Measurements from ENCODE around the gene C6orf89.

Gene C6orf89

DNA sequence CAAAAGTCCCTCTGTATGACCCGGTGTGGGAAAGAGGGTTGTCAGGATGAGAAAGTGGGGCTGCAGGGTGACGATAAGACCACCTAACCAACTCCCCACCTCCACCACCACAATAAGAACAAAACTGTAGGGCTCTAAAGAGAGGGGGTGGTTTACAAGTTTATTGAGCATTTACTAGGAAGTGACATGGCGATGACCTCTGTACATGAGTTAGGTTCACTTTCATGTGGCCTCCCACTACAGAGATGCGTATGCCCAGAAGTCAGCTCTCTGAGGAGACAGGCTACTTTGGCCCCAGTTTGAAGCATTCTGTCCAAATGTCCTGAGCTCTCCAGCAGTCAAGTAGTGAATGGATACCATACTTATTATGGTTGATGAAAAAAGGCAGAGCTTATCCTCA lies 40.1 kb downstream of the C6orf89 start:
- no peaks in the 10 kb centered on the region for H3F3A ChIP-seq (ENCODE audit: insufficient read depth, low read length)
- H3K4me1 ChIP-seq (ENCODE audit: insufficient read depth, low read length, severe bottlenecking), result no peaks in the 10 kb centered on the region
- H4K20me1 ChIP-seq (ENCODE audit: insufficient read depth, low read length), result no peaks in the 10 kb centered on the region
- no peaks in the 10 kb centered on the region for H3K79me2 ChIP-seq (ENCODE audit: insufficient read depth, low read length)
- no peak overlapping the region for H3K27ac ChIP-seq (ENCODE audit: low read depth, low read length, poor library complexity, severe bottlenecking)
- H3K4me2 ChIP-seq (ENCODE audit: low read length), result no peak overlapping the region
- no peaks in the 10 kb centered on the region for H3K27me3 ChIP-seq (ENCODE audit: insufficient read depth, low read length)
- H3K9me2 ChIP-seq (ENCODE audit: low read depth, low read length), result no peaks in the 10 kb centered on the region
- H3K9me3 ChIP-seq (ENCODE audit: low read length), result no peaks in the 10 kb centered on the region
- H3K4me3 ChIP-seq (ENCODE audit: low read depth, low read length, poor library complexity, severe bottlenecking), result no peak overlapping the region
- no peak overlapping the region for H2AFZ ChIP-seq (ENCODE audit: low read length)
- no peak for TF ChIP-seq EZH2 (IDR thresholded peaks at IDR 0.05; ENCODE audit: borderline replicate concordance, low read length)
- TF ChIP-seq, protein P1, sequence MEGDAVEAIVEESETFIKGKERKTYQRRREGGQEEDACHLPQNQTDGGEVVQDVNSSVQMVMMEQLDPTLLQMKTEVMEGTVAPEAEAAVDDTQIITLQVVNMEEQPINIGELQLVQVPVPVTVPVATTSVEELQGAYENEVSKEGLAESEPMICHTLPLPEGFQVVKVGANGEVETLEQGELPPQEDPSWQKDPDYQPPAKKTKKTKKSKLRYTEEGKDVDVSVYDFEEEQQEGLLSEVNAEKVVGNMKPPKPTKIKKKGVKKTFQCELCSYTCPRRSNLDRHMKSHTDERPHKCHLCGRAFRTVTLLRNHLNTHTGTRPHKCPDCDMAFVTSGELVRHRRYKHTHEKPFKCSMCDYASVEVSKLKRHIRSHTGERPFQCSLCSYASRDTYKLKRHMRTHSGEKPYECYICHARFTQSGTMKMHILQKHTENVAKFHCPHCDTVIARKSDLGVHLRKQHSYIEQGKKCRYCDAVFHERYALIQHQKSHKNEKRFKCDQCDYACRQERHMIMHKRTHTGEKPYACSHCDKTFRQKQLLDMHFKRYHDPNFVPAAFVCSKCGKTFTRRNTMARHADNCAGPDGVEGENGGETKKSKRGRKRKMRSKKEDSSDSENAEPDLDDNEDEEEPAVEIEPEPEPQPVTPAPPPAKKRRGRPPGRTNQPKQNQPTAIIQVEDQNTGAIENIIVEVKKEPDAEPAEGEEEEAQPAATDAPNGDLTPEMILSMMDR (IDR thresholded peaks at IDR 0.05; ENCODE audit: low read length), result no peak
- H3K9ac ChIP-seq (ENCODE audit: low read length), result no peak overlapping the region
- peaks cover 28% of the 10 kb centered on the region for H3K36me3 ChIP-seq (ENCODE audit: insufficient read depth, low read length)

DNA sequence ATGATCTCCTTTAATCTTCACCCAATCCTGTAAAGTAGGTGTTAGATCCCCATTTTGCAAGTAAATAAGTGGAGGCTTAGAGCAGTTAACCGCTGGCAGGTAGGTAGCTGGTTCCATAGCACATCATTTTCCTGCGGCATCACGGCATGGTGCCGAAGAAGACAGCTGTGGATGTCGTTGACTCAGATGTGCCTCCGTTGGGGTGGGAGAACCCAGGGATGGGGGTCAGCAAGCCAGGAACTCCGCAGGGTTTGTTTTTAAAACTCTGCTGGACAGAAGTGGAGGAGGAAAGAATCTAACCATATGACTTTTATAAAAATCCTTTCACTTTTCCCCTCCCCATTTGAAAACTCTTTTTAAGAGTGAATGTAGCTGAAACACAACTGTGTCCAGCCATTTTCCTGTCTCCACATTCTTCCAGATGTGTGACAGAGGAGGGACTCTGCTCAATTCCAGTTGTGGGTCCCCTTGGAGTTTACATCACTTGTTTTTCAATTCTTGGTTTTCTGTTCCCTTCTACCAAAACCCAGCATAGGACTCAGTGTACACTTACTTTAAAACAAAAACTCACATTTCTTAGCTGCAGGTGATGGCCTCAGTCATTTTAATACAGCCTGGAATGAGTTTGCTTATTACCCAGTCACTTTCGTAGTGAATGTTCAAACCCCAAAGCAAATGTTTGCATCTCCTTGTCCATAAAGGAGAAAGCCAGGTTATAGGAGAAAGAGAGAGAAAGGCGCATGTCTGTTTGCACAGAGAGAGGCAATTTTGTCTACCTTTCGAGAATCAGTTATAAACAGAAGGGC lies 41.2 kb downstream of the C6orf89 start:
- H3K4me2 ChIP-seq (ENCODE audit: low read length), result no peak overlapping the region
- no peaks in the 10 kb centered on the region for H4K20me1 ChIP-seq (ENCODE audit: insufficient read depth, low read length)
- no peak overlapping the region for H3K4me3 ChIP-seq (ENCODE audit: low read depth, low read length, poor library complexity, severe bottlenecking)
- TF ChIP-seq EZH2 (IDR thresholded peaks at IDR 0.05; ENCODE audit: borderline replicate concordance, low read length), result no peak
- TF ChIP-seq, protein P1 (IDR thresholded peaks at IDR 0.05; ENCODE audit: low read length), result no peak
- H3K9me2 ChIP-seq (ENCODE audit: low read depth, low read length), result no peaks in the 10 kb centered on the region
- no peaks in the 10 kb centered on the region for H3K4me1 ChIP-seq (ENCODE audit: insufficient read depth, low read length, severe bottlenecking)
- no peak overlapping the region for H3K27ac ChIP-seq (ENCODE audit: low read depth, low read length, poor library complexity, severe bottlenecking)
- H3K79me2 ChIP-seq (ENCODE audit: insufficient read depth, low read length), result no peaks in the 10 kb centered on the region
- peaks cover 22% of the 10 kb centered on the region for H3K36me3 ChIP-seq (ENCODE audit: insufficient read depth, low read length)
- no peak overlapping the region for H2AFZ ChIP-seq (ENCODE audit: low read length)
- no peak overlapping the region for H3K9ac ChIP-seq (ENCODE audit: low read length)
- H3F3A ChIP-seq (ENCODE audit: insufficient read depth, low read length), result no peaks in the 10 kb centered on the region
- H3K9me3 ChIP-seq (ENCODE audit: low read length), result no peaks in the 10 kb centered on the region
- H3K27me3 ChIP-seq (ENCODE audit: insufficient read depth, low read length), result no peaks in the 10 kb centered on the region

DNA sequence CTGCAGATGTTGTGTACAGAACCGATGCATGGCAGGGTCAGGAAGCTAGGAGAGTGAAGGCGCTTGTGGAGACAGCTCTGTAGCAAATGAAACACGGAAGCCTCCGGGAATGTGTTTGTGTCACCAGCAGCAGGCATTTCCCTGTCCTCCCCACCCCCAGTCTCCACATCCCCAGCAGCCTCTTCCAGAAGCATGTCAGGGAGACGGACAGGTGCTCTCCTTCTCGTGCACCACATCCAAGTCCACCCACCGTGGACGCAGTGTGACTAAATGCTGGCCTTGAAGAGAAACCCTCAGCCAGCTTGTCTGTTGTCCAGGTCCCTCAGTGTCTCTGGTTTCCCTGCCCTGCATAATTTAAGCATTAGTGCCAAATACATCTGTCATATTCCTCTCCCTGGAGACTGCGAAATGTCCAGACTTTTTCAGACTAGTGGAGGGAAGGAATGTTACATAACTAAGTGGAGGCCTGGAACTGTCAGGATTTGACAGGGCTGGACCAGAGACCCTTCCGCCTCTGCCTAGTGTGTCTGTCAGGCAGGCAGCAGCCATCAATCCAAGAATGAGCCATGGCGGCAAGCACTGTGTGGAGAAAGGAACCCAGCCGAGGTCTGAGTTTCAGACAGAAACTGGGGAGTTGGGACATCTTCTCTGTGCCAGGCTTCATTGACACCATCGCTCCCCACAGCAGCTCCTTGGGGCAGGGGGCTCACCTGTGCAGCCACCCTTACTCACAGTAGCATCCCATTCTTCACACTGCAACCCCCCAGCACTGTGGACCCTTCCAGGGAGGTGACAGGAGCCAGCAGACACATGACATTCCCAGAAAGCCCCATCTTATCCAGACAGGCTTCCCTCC lies 42.2 kb downstream of the C6orf89 start:
- H4K20me1 ChIP-seq (ENCODE audit: insufficient read depth, low read length), result no peaks in the 10 kb centered on the region
- no peak overlapping the region for H3K9ac ChIP-seq (ENCODE audit: low read length)
- no peaks in the 10 kb centered on the region for H3K79me2 ChIP-seq (ENCODE audit: insufficient read depth, low read length)
- no peak for TF ChIP-seq EZH2 (IDR thresholded peaks at IDR 0.05; ENCODE audit: borderline replicate concordance, low read length)
- TF ChIP-seq, protein P1 (IDR thresholded peaks at IDR 0.05; ENCODE audit: low read length), result no peak
- no peaks in the 10 kb centered on the region for H3K9me2 ChIP-seq (ENCODE audit: low read depth, low read length)
- H3K4me2 ChIP-seq (ENCODE audit: low read length), result no peak overlapping the region
- H3K36me3 ChIP-seq (ENCODE audit: insufficient read depth, low read length), result peaks cover 18% of the 10 kb centered on the region
- no peaks in the 10 kb centered on the region for H3F3A ChIP-seq (ENCODE audit: insufficient read depth, low read length)
- no peak overlapping the region for H3K27ac ChIP-seq (ENCODE audit: low read depth, low read length, poor library complexity, severe bottlenecking)
- H3K4me3 ChIP-seq (ENCODE audit: low read depth, low read length, poor library complexity, severe bottlenecking), result no peak overlapping the region
- no peak overlapping the region for H2AFZ ChIP-seq (ENCODE audit: low read length)
- H3K27me3 ChIP-seq (ENCODE audit: insufficient read depth, low read length), result no peaks in the 10 kb centered on the region
- no peaks in the 10 kb centered on the region for H3K4me1 ChIP-seq (ENCODE audit: insufficient read depth, low read length, severe bottlenecking)
- no peaks in the 10 kb centered on the region for H3K9me3 ChIP-seq (ENCODE audit: low read length)

Measured in OCI-LY1 (cell line).